Measurements from ENCODE around the gene AKAP12.
"Not testable (repeated sequence)": the region's sequence is repeated elsewhere in the genome, so short reads cannot be mapped to it uniquely, and the experiment has no call there.

AKAP12 gene

DNA sequence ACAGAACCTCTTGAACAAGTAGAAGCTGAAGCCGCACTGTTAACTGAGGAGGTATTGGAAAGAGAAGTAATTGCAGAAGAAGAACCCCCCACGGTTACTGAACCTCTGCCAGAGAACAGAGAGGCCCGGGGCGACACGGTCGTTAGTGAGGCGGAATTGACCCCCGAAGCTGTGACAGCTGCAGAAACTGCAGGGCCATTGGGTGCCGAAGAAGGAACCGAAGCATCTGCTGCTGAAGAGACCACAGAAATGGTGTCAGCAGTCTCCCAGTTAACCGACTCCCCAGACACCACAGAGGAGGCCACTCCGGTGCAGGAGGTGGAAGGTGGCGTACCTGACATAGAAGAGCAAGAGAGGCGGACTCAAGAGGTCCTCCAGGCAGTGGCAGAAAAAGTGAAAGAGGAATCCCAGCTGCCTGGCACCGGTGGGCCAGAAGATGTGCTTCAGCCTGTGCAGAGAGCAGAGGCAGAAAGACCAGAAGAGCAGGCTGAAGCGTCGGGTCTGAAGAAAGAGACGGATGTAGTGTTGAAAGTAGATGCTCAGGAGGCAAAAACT lies 111.5 kb downstream of the AKAP12 start:
- DNase-seq: no peak

DNA sequence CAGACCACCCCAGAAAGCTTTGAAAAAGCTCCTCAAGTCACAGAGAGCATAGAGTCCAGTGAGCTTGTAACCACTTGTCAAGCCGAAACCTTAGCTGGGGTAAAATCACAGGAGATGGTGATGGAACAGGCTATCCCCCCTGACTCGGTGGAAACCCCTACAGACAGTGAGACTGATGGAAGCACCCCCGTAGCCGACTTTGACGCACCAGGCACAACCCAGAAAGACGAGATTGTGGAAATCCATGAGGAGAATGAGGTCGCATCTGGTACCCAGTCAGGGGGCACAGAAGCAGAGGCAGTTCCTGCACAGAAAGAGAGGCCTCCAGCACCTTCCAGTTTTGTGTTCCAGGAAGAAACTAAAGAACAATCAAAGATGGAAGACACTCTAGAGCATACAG lies 112.0 kb downstream of the AKAP12 start:
- DNase-seq: no peak

- DNase-seq: no peak
Observed at GRCh38 chr6:151352410-151353396, 112.9 kb downstream of the AKAP12 start.

DNA sequence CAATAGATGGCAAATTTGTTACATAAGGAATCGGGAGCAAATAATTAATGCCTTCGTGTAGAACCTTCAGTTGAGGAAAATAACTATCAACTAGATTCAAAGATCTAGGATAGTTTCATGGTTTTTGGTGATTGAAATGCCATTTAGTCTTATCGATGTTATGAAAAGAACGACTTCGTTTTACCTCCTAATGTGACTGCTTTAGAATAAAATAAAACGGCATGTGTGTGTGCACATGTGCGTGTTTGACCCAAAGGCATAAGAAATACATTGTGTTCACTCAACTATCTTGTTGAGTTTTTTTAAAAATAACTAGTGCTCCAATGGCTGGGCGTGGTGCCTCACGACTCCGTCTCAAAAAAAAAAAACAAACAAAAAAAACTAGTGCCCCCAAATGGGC lies 114.0 kb downstream of the AKAP12 start:
- no peak for DNase-seq

DNA sequence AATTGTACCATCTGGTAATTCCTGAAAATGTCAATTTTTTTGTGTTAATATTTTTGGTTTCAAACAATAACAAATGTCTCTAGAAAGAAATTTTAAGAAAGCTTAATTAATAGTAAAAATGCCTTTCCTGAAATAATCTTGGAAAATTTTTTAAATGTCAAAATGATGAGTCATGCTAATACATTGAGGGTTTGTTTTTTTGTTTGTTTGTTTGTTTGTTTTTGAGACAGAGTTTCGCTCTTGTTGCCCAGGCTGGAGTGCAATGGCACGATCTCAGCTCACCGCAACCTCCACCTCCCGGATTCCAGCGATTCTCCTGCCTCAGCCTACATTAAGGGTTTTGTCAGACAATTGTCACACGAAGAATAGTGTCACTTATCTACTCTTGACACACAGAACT lies 117.2 kb downstream of the AKAP12 start:
- DNase-seq: not testable (repeated sequence)

- DNase-seq: no peak
Observed at GRCh38 chr6:151357758-151358436, 118.1 kb downstream of the AKAP12 start.

- DNase-seq: no peak
Observed at GRCh38 chr6:151358475-151358874, 118.7 kb downstream of the AKAP12 start.

DNA sequence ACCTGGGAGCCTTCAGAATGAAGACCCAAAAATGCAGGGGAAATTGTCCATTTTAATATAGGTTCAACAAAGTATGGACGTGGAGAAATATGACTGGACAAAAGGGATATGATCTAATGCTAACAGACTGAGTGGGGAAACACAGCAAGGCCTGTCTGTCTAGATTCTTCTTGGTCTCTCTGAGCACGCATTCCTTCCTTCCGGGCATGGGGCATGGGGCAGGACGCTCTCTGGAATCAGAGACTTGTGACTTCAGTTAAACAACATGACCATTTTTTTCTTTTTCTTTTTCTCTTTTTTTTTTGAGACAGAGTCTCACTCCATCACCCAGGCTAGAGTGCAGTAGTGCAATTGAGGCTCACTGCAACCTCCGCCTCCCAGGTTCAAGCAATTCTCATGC lies 119.7 kb downstream of the AKAP12 start:
- DNase-seq: no peak

DNA sequence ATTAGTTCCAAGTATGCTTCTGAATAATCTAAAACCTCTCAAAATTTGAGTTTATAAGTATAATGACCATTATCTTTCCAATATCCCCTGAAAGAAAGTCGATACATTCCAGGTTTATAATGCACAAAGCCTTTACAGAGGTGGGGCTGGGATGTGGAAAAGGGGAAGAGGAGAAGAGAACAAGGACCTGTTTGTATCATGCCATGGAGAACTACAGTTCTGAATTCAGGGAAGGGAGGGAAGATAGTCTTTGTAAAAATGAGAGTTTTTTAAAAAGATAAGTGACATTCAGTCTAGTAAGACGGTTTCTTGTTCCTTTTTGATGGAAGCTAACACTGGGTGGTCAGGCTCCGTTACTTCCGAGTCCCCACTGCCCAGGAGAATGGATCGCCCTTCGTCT lies 125.5 kb downstream of the AKAP12 start:
- DNase-seq: no peak

DNA sequence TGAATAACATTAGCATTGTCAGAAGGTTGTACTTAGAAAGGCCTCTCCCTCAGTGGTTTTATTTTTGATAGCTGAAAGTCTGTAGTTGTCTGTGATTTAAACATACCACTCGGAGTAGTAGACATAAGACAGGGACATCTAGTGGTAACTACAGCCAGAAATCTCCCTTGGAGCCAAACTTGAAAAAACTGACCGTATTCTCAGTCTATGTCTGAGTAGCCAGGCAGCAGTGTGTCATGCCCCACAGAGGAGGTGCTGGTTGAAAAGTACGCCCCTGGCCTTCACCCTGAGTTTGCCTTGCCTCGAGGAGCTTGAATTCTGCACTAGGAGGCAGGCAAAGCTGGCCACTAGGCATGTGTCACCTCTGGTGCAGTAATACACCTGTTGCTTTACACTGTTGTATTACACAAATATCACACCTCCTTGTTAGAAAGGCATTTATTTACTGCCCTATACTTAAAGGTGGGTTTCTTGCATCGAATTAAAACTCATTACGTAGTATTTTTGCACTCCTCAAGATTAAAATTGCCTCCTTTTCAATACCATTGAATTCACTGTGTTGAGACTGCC lies 130.8 kb downstream of the AKAP12 start:
- DNase-seq: no peak

DNA sequence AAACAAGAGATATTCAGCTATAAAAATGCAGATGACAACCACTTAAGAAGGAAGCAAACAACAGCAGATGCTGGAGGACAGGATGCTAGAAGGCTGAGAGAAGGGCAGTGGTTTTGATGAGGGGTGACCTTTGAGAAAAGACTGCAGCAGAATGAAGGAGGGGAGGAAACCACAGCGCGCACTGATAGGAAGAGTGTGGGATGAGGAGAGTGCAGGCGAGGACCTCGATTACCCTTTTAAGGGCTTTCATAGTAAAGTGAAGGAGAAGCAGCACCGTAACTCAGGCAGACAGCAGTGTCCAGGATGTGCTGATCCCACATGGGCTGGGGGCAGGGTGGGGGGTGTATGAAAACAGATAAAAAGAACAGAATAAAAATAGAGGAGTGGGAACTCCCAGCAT lies 132.4 kb downstream of the AKAP12 start:
- DNase-seq: no peak

- DNase-seq: peak; percentile 74
Observed at GRCh38 chr6:151374036-151374683, 134.4 kb downstream of the AKAP12 start.

- no peak for DNase-seq
Observed at GRCh38 chr6:151375833-151376232, 136.1 kb downstream of the AKAP12 start.

DNA sequence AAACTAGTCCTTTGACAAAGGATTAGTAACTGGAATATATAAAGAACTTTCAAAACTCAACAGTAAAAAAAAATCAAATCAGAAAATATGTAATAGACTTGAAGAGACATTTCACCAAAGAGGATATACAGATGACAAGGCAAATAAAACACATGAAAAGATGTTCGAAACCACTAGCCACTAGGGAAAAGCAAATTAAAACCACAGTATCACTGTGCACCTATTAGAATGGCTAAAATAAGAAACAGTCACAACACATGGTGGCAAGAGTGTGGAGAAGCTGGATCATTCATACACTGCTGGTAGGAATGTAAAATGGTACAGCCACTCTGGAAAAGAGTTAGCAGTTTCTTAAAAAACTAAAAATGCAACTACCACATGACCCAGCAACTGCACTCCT lies 136.7 kb downstream of the AKAP12 start:
- no peak for DNase-seq

GRCh38 chr6:151377095-151377494 lies 137.3 kb downstream of the AKAP12 start:
- no peak for DNase-seq

DNA sequence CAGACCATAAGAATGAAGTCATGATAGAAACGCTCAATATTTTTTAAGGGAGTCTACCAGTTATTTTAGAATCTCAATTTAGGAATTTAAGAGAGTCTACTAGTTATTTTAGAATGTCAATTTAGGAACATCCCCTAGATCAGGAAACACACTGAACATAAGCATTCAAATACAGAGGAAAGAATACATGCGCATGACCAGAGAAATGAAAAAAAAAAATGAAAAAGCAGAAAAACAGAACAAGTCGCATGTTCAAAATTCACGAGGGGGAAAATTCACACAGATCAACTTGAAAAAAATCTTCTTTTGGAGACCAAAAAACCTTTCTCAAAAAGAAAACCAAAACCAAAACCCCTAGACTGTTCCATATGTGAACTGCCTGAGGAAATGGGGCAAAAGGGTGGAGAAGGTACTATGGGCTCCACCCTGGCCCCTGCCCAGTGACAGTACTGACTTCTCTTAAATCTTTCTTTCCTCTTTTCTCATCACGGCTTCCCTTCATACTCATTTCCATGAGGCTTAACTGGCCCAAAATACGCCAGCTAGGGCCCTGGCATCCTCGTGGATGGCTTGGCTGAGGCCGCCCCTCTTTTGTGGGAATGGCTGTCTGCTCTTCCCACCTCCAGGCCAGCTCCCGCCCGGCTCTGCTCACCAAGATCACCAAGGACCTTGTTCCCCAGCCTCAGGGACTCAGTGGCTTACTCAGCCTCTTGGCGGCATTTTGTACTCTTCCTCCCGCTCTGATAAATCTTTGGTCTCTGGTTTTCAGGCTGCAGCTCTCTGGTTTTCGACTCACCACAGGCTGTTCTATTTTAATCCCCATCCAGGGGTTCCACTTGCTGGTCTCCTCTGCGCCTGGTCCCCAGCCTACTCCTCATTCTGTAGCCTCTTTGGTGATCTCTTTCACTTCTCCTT lies 140.4 kb downstream of the AKAP12 start:
- DNase-seq: peak; percentile 57

- DNase-seq: no peak
Observed at GRCh38 chr6:151380848-151381205, 141.1 kb downstream of the AKAP12 start.

- no peak for DNase-seq
Observed at GRCh38 chr6:151381722-151382121, 142.0 kb downstream of the AKAP12 start.

DNA sequence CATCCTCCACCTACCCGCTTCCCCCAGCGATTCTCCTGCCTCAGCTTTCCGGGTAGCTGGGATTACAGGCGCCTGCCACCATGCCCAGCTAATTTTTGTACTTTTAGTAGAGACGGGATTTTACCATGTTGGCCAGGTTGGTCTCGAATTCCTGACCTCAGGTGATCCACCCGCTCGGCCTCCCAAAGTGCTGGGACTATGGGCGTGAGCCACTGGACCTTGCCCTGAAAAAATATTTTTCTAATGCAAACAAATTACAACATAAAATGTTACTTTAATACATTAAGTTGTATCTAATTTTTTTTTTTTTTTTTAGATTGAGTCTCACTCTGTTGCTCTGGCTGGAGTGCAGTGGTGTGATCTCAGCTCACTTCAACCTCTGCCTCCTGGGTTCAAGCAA lies 142.9 kb downstream of the AKAP12 start:
- not testable (repeated sequence) for DNase-seq

DNA sequence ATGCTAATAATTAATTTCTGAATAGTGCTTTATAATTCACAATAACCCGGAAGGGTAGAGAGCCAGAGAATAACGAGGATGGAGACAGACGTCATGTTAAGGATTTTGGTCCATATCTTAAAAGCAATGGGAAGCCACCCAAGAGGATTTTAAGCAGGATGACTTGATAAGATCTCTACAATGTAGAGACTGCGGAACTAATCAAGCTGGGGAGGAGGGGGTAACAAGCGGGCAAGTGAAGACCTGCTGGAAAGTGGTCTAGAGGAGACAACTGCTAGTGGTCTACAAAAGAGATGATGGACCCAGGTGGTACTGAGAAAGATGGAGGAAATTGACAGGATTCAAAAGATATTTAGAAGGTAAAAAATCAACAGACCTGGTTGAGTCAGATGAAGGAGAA lies 144.4 kb downstream of the AKAP12 start:
- DNase-seq: no peak

- no peak for DNase-seq
Observed at GRCh38 chr6:151385177-151385576, 145.4 kb downstream of the AKAP12 start.

Measured in islet precursor cell (in vitro differentiated cells).